NB4 (cell line): Measurements from ENCODE around the gene LRRIQ1.

ENCODE experiments used
- DNase-seq: peaks from one replicate; pipeline ENCODE4 v3.0.0; 2010; ENCODE audit warnings: low read depth
- H3K4me3 ChIP-seq: one replicate; pipeline ENCODE4 v1.5.1; 2011; ENCODE audit warnings: mild to moderate bottlenecking, low read depth, low read length, moderate library complexity
- MYC ChIP-seq: IDR thresholded peaks from 2 replicates; pipeline ENCODE4 v1.6.1; 2011; ENCODE audit warnings: low read depth, low read length
- POLR2A ChIP-seq: IDR thresholded peaks from 2 replicates; pipeline ENCODE4 v1.6.1; 2011; ENCODE audit warnings: mild to moderate bottlenecking; ENCODE audit not compliant: insufficient read length; ENCODE audit errors: extremely low read depth
- TF ChIP-seq, protein P1 (sequence below): IDR thresholded peaks from 2 replicates; pipeline ENCODE4 v1.6.1; 2011; ENCODE audit warnings: low read depth, low read length
- TF ChIP-seq, protein P2 (sequence below): IDR thresholded peaks from one replicate; pipeline ENCODE4 v1.5.1; 2012; ENCODE audit warnings: low read depth, low read length

LRRIQ1 gene

DNA sequence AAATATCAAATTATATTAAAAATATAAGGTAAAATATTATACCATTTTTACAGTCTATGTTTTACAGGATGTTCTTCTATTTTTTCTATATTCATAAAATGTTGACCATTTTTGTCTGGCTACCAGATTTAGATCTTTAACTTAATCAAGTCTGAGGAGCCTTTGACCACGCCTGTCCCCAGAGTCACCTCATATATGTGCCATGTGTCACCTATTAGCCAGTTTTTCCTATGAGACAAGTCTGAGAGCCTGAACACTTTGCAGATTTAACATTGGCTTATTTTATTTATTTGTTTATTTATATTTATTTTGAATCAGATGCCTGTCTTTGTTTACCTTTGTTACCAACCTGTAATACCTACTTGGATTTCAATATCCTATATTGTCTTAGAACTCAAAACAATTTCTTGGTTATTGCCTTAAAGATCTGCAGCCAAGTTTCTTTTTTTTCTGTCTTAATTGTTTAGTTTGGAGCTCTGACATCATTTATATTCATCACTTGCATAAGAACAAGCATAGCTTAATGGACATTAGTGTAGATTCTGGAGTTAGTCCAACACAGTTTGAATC, 127.7 kb downstream of the LRRIQ1 start:
- no peak for TF ChIP-seq POLR2A
- TF ChIP-seq, protein P1, sequence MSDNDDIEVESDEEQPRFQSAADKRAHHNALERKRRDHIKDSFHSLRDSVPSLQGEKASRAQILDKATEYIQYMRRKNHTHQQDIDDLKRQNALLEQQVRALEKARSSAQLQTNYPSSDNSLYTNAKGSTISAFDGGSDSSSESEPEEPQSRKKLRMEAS, result no peak
- no peak for TF ChIP-seq MYC
- TF ChIP-seq, protein P2, sequence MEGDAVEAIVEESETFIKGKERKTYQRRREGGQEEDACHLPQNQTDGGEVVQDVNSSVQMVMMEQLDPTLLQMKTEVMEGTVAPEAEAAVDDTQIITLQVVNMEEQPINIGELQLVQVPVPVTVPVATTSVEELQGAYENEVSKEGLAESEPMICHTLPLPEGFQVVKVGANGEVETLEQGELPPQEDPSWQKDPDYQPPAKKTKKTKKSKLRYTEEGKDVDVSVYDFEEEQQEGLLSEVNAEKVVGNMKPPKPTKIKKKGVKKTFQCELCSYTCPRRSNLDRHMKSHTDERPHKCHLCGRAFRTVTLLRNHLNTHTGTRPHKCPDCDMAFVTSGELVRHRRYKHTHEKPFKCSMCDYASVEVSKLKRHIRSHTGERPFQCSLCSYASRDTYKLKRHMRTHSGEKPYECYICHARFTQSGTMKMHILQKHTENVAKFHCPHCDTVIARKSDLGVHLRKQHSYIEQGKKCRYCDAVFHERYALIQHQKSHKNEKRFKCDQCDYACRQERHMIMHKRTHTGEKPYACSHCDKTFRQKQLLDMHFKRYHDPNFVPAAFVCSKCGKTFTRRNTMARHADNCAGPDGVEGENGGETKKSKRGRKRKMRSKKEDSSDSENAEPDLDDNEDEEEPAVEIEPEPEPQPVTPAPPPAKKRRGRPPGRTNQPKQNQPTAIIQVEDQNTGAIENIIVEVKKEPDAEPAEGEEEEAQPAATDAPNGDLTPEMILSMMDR, result no peak
- no peak overlapping the region for H3K4me3 ChIP-seq
- no peak for DNase-seq

DNA sequence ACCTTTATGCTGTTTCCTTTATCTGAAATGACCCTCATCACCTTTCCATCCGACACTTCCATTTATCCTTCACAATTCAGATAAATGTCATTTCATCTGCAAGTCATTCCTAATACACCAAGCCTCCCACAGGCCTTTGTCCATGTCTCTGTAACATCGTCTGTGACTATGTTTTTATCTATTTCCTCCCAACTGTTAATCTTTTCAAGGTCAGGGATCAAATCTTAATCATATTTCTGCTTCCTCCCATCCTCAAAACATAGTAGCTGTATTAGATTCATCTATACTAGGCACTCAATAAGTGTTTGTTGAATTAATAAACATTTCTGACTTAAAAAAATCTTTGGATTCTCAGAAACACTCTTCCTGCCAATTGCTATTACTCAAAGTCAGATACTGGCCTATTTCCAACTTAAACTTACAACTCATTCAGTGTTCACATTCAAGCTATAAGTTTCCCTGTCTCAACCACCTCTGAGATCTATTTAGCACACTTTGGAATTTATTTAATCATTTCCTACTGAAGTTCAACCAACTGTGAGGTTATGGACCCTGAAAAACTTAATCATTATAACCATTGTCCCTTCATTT, 143.6 kb downstream of the LRRIQ1 start:
- H3K4me3 ChIP-seq, result no peak overlapping the region
- TF ChIP-seq, protein P1, result no peak
- TF ChIP-seq MYC (no peak), POLR2A (no peak)
- TF ChIP-seq, protein P2, result no peak
- no peak for DNase-seq

DNA sequence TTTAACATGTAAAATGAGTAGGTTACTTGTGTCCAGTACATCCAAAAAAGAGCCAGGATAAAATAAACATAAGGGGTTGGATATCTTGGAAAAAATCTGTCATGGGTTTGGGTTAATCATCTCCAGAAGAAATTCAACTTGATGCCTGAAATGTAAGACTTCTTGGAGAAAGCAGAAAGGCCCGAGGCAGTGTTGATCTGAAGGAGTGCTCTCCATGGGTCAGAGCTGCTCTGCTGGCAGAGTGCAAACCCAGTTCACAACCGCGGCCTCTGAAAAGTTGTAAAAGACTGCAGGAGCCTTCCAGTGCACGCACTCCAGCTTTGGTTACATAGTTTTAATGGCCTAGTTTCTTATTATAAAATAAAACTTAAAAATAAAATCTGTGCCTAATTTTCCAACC, 146.5 kb downstream of the LRRIQ1 start:
- TF ChIP-seq, protein P2, result no peak
- TF ChIP-seq MYC (no peak), POLR2A (no peak)
- TF ChIP-seq, protein P1, result no peak
- no peak for DNase-seq
- H3K4me3 ChIP-seq, result no peak overlapping the region

DNA sequence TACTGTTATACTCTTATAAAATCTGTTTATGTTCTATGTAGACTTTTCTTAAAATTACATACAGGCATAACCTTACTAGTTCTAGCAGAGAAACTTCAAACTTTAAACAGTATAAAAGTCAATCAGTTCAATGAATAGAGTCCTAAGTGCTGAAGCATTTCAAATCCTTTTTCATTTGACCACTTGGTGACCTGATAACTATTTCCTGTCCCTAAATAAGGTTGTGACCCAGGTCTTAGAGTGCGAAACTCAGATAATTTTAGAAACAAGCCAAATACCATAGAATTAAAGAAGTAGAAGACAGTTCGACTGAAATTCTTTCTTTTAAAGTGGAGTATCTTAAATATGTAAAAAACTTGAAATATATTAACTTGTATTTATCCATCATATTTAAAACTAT, 147.7 kb downstream of the LRRIQ1 start:
- no peak overlapping the region for H3K4me3 ChIP-seq
- no peak for DNase-seq
- TF ChIP-seq POLR2A, result no peak
- TF ChIP-seq, protein P1, result no peak
- TF ChIP-seq, protein P2, result no peak
- no peak for TF ChIP-seq MYC

DNA sequence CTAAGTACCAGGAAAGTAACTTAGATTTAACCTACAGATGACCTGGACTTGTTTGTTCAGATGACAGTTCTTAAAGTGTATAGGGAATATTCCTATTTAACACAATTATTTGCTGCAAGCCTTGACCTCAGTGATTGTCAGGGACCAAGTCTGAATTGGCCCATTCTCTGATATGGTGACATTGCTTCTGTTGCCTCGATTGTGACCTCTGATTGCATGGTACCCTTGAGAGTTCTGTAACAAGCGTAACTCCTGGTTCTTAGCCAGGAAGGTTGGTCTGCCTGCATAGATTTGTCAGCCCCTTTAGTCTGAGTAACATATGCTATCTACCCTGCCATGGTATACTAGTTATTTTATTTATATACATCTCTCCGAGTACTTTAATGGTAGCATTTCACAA, 150.1 kb downstream of the LRRIQ1 start:
- no peak for TF ChIP-seq MYC
- TF ChIP-seq, protein P1, result no peak
- TF ChIP-seq, protein P2, result no peak
- no peak for TF ChIP-seq POLR2A
- DNase-seq, result no peak
- H3K4me3 ChIP-seq, result no peak overlapping the region
